PC-9 (cell line): Measurements from ENCODE around the gene PTPRG. TPM values are rescaled to one million over a fixed set of nuclear protein-coding genes. Genes with fewer than 3 reads are reported as not detected.

ENCODE experiments used
- BruUV-seq: library from RNA; stranded (reverse); fragments of 400-500 nt; replicated peaks from 2 replicates; lab custom pipeline; 2021; lab: Mats Ljungman, UMichigan
- CTCF ChIA-PET: fragments of 300-600 bp; sonication (Branson Sonifier 250); formaldehyde crosslinking; loops from one replicate; lab custom pipeline; 2022; ENCODE audit warnings: antibody characterized with exemption; lab: Charles Lee
- POLR2A ChIA-PET: fragments of 300-600 bp; sonication (Branson Sonifier 250); formaldehyde crosslinking; loops from one replicate; lab custom pipeline; 2022; ENCODE audit warnings: antibody characterized with exemption; ENCODE audit not compliant: unreplicated experiment; lab: Charles Lee
- DNase-seq, 2 experiments: peaks; one replicate each; pipeline versions ENCODE4 v3.0.0 to v3.0.0-alpha.2; 2015 to 2022; ENCODE audit warnings: mixed read lengths in 1 of 2
- H2AFZ ChIP-seq: fragments of 200-600 bp; sonication (generic); 2 replicates; pipeline ENCODE4 v1.8.1; 2017; ENCODE audit warnings: antibody characterized with exemption
- H3F3A ChIP-seq: fragments of 200-600 bp; sonication (generic); 2 replicates; pipeline ENCODE4 v1.8.1; 2017; ENCODE audit warnings: antibody characterized with exemption, mild to moderate bottlenecking, low read depth; ENCODE audit not compliant: insufficient read depth
- H3K27ac ChIP-seq: fragments of 200-600 bp; sonication (generic); 2 replicates; pipeline ENCODE4 v1.6.1; 2016; ENCODE audit warnings: mixed run types
- H3K27me3 ChIP-seq: fragments of 200-600 bp; sonication (generic); 2 replicates; pipeline ENCODE4 v1.6.1; 2016; ENCODE audit warnings: low read depth, mixed run types; ENCODE audit not compliant: insufficient read depth
- H3K36me3 ChIP-seq: fragments of 200-600 bp; sonication (generic); 2 replicates; pipeline ENCODE4 v1.6.1; 2016; ENCODE audit warnings: low read depth, mixed run types
- H3K4me1 ChIP-seq: fragments of 200-600 bp; sonication (generic); replicated peaks from 2 replicates; pipeline ENCODE4 v1.6.1; 2016; ENCODE audit warnings: mixed run types; ENCODE audit not compliant: insufficient read depth
- H3K4me2 ChIP-seq: fragments of 200-600 bp; sonication (generic); 2 replicates; pipeline ENCODE4 v1.6.1; 2017; ENCODE audit warnings: mixed run types
- H3K4me3 ChIP-seq: fragments of 200-600 bp; sonication (generic); 2 replicates; pipeline ENCODE4 v1.6.1; 2016; ENCODE audit warnings: mixed run types
- H3K79me2 ChIP-seq: fragments of 200-600 bp; sonication (generic); 2 replicates; pipeline ENCODE4 v1.6.1; 2017; ENCODE audit warnings: low read depth, mixed run types
- H3K9me2 ChIP-seq: fragments of 200-600 bp; sonication (generic); 2 replicates; pipeline ENCODE4 v1.8.1; 2017; ENCODE audit warnings: mild to moderate bottlenecking; ENCODE audit not compliant: insufficient read depth
- H3K9me3 ChIP-seq: fragments of 200-600 bp; sonication (generic); 2 replicates; pipeline ENCODE4 v1.8.1; 2016; ENCODE audit warnings: low read depth; ENCODE audit not compliant: insufficient read depth
- H4K20me1 ChIP-seq: fragments of 200-600 bp; sonication (generic); 2 replicates; pipeline ENCODE4 v1.8.1; 2017; ENCODE audit not compliant: insufficient read depth
- CTCF ChIP-seq: fragments of 200-600 bp; sonication (generic); conservative IDR thresholded peaks from 2 replicates; pipeline ENCODE4 v1.6.1; 2017; ENCODE audit warnings: mixed run types, antibody characterized with exemption, mild to moderate bottlenecking, moderate library complexity
- EZH2 ChIP-seq: fragments of 200-600 bp; sonication (generic); IDR thresholded peaks from 2 replicates; pipeline ENCODE4 v1.8.0; 2017; ENCODE audit warnings: antibody characterized with exemption, low read depth
- intact Hi-C: fragments of 100-400 bp; cut with micrococcal nuclease; formaldehyde crosslinking; loops from one replicate; pipeline ENCODE4 v1.10.0; 2022; ENCODE audit not compliant: unreplicated experiment
- total RNA-seq: library from RNA; stranded (reverse); gene quantifications from 2 replicates; pipeline ENCODE4 v1.2.3, GENCODE V29; 2021

PTPRG gene
- total RNA-seq, 1 experiment from 2014 or later, result 32.9 TPM

- H3F3A ChIP-seq, result no peaks in the 10 kb centered on the region
- no peaks in the 10 kb centered on the region for H3K9me2 ChIP-seq
- H3K9me3 ChIP-seq, result no peaks in the 10 kb centered on the region
- no peaks in the 10 kb centered on the region for H3K27me3 ChIP-seq
- H3K36me3 ChIP-seq, result no peaks in the 10 kb centered on the region
- BruUV-seq, result no TSS peak
- intact Hi-C loops, result no loop called here
- H3K79me2 ChIP-seq, result no peaks in the 10 kb centered on the region
- no peak overlapping the region for H2AFZ ChIP-seq
- no peak for DNase-seq
- TF ChIP-seq EZH2 (no peak), CTCF (no peak)
- no peak overlapping the region for H3K27ac ChIP-seq
- no peaks in the 10 kb centered on the region for H4K20me1 ChIP-seq
- ChIA-PET CTCF (no interaction called here), POLR2A (no interaction called here)
- no peaks in the 10 kb centered on the region for H3K4me1 ChIP-seq
- H3K4me3 ChIP-seq, result no peak overlapping the region
- no peak overlapping the region for H3K4me2 ChIP-seq
Observed at GRCh38 chr3:62011666-62012065, 450.3 kb downstream of the PTPRG start.

DNA sequence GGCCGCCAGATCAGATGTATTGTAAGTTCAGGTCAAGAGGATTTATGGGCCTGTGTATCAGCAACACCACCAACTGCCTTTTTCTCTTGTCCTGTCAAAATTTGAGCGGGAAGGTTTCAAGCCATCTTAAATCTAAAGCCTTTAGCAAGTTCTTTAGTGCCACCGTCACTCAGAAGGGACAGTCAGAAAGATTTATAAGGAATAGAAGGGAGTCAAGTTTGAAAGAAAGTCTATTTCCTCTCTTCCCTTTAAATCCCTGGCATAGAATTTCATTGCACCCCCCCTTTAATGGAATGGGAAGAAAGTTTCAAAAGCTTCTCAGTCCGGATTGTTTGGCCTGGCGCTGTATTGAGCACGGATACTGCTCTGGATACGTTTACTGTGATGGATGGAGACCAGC, 452.6 kb downstream of the PTPRG start:
- Histone ChIP-seq H2AFZ (no peak overlapping the region), H3K9me3 (no peaks in the 10 kb centered on the region), H3F3A (no peaks in the 10 kb centered on the region), H3K79me2 (no peaks in the 10 kb centered on the region), H3K9me2 (no peaks in the 10 kb centered on the region), H3K27me3 (no peaks in the 10 kb centered on the region), H3K27ac (no peak overlapping the region), H4K20me1 (no peaks in the 10 kb centered on the region), H3K4me3 (no peak overlapping the region), H3K4me2 (no peak overlapping the region), H3K4me1 (no peaks in the 10 kb centered on the region), H3K36me3 (no peaks in the 10 kb centered on the region)
- POLR2A ChIA-PET, result no interaction called here
- BruUV-seq, result no TSS peak
- CTCF ChIA-PET, result no interaction called here
- intact Hi-C loops, result no loop called here
- TF ChIP-seq EZH2 (no peak), CTCF (no peak)
- DNase-seq, result no peak

DNA sequence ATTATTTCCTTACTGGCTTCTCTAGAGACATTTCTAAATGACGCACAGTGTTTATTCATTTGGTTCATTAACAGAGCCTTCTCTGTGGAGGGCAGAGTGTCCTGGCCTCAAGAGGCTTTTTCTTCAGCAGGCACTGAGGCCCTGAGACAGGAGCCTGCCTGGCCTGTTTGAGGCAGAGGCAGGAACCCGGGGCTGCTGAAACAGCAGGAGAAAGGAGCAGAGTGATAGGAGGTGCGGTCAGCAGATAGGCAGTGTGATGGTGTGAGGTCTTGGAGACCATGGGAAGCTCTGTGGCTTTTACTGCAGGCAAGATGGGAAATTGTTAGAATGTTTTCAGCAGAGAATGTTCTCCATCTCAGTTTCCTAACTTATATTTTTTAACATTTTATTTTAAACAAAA, 453.7 kb downstream of the PTPRG start:
- Histone ChIP-seq H3F3A (no peaks in the 10 kb centered on the region), H4K20me1 (no peaks in the 10 kb centered on the region), H3K4me3 (no peak overlapping the region), H2AFZ (no peak overlapping the region), H3K27me3 (no peaks in the 10 kb centered on the region), H3K27ac (no peak overlapping the region), H3K36me3 (no peaks in the 10 kb centered on the region), H3K4me2 (no peak overlapping the region), H3K9me3 (no peaks in the 10 kb centered on the region), H3K4me1 (no peaks in the 10 kb centered on the region), H3K79me2 (no peaks in the 10 kb centered on the region), H3K9me2 (no peaks in the 10 kb centered on the region)
- BruUV-seq, result no TSS peak
- CTCF ChIA-PET, result no interaction called here
- POLR2A ChIA-PET, result no interaction called here
- no peak for TF ChIP-seq EZH2
- TF ChIP-seq CTCF, result no peak
- no peak for DNase-seq
- intact Hi-C loops, result no loop called here
